Measurements from ENCODE around the gene MRPL16.
"Not testable (repeated sequence)": the region's sequence is repeated elsewhere in the genome, so short reads cannot be mapped to it uniquely, and the experiment has no call there.

GRCh38 chr11:59816434-59816833, 5.9 kb upstream of the MRPL16 start:
- not testable (repeated sequence) for TF ChIP-seq CTCF (conservative IDR thresholded peaks at IDR 0.05; ENCODE audit: low read depth, low read length); EZH2 (IDR thresholded peaks at IDR 0.05; ENCODE audit: low read length, unreplicated experiment); EZH2phosphoT487 (IDR thresholded peaks at IDR 0.05; ENCODE audit: borderline replicate concordance, low read length)

Measured in PC-3 (cell line).